Right cardiac atrium (tissue), 5 donors: Measurements from ENCODE around the gene CYB561. TPM values are rescaled to one million over a fixed set of nuclear protein-coding genes. Genes with fewer than 3 reads are reported as not detected.

ENCODE experiments used
- ATAC-seq, 2 donors: fragments of 200-7000 bp; cut with Tn5 transposase; one replicate each; pipeline versions ENCODE4 v1.8.0 to v1.9.1; 2020; ENCODE audit warnings: moderate library complexity in 2 of 2, mild to moderate bottlenecking in 1 of 2
- DNase-seq, 3 donors: peaks; one replicate each; pipeline ENCODE4 v3.0.0-alpha.2; 2020
- H3K27ac ChIP-seq: one replicate; pipeline ENCODE4 v1.5.1; 2013; ENCODE audit warnings: mild to moderate bottlenecking, low read length, control low read depth, moderate library complexity
- H3K27me3 ChIP-seq: one replicate; pipeline ENCODE4 v1.6.1; 2013; ENCODE audit not compliant: control insufficient read depth, insufficient read depth
- H3K4me1 ChIP-seq: one replicate; pipeline ENCODE4 v1.6.1; 2013; ENCODE audit warnings: low read length; ENCODE audit not compliant: control insufficient read depth, insufficient read depth
- H3K4me3 ChIP-seq: one replicate; pipeline ENCODE4 v1.5.1; 2013; ENCODE audit warnings: low read length, control low read depth
- H3K9me3 ChIP-seq: one replicate; pipeline ENCODE4 v1.6.1; 2013; ENCODE audit warnings: low read length; ENCODE audit not compliant: control insufficient read depth
- WGBS: extraction: QIAGEN DNeasy Blood & Tissue Kit; methylation state at CpG from one replicate; pipeline ENCODE4 v1.1.7; 2013; 5-methylcytosine and 5-hydroxymethylcytosine counted together
- intact Hi-C, 4 donors: fragments of 100-400 bp; cut with DNase I; formaldehyde crosslinking; loops; one replicate each; pipeline versions ENCODE4 v1.11.0 to v1.14.0; 2022 to 2023
- polyA plus RNA-seq: library from polyadenylated mRNA; stranded (reverse); fragments of 200-250 nt; gene quantifications from one replicate; pipeline ENCODE4 v1.2.3, GENCODE V29; 2013
- total RNA-seq, 4 donors: library from RNA; stranded (reverse); fragmentation: NEBNext Ultra II Directional; extraction: Animal tissue kit (Norgen Biotek cat#: 25700); gene quantifications; one replicate each; pipeline ENCODE4 v1.2.1, GENCODE V29; 2021
- donor health status: healthy with polysubstance abuse.
- donor health status: DM: no; HTN: yes; CAD: no.
- donor health status: DM: no; HTN: no; CAD: no.
- donor health status: DM: no; HTN: yes; CAD: no; lungs with severe emphysema.
- donor health status: DM: yes; HTN: yes; CAD: no.

CYB561 gene
- total and polyA plus RNA-seq, 5 donors = 19.2 to 26.5 (median 22.3) TPM

- Histone ChIP-seq H3K4me3 (no peak overlapping the region), H3K27me3 (no peaks in the 10 kb centered on the region), H3K4me1 (peaks cover 9% of the 10 kb centered on the region), H3K27ac (peak overlapping the region; percentile 78), H3K9me3 (no peaks in the 10 kb centered on the region)
- intact Hi-C loops = loop anchor here in 1 of 4 donors (5.0 kb wide), 1 partner anchor 36 kb away; the partner anchor contains the start of gene ACE
- WGBS = 72% methylated on average over 16 of the region's 16 CpGs
- DNase-seq = no peak
- no peak for ATAC-seq
Measured at GRCh38 chr17:63440770-63441335, 5.3 kb downstream of the CYB561 start.

- DNase-seq = peak in 2 of 3 donors; percentile 34 to 62
- H3K27ac ChIP-seq = peak overlapping the region; percentile 78
Measured at GRCh38 chr17:63440127-63440769, 5.9 kb downstream of the CYB561 start.

GRCh38 chr17:63439687-63440086 lies 6.4 kb downstream of the CYB561 start:
- Histone ChIP-seq H3K4me3 (no peak overlapping the region), H3K4me1 (peaks cover 18% of the 10 kb centered on the region), H3K27ac (peak overlapping the region; percentile 78), H3K9me3 (no peaks in the 10 kb centered on the region), H3K27me3 (no peaks in the 10 kb centered on the region)
- no peak for ATAC-seq
- WGBS = 33% methylated on average over 8 of the region's 8 CpGs
- intact Hi-C loops = loop anchor here in 1 of 4 donors (5.0 kb wide), 1 partner anchor 38 kb away; the partner anchor contains the start of gene ACE
- peak in 1 of 3 donors; percentile 7 for DNase-seq

More at GRCh38 chr17:63440127-63440769, 5.9 kb downstream of the CYB561 start:
- 53% methylated on average over 22 of the region's 22 CpGs for WGBS
- Histone ChIP-seq H3K9me3 (no peaks in the 10 kb centered on the region), H3K4me3 (no peak overlapping the region), H3K4me1 (peaks cover 12% of the 10 kb centered on the region), H3K27me3 (no peaks in the 10 kb centered on the region)
- intact Hi-C loops = loop anchor here in 1 of 4 donors (5.0 kb wide), 1 partner anchor 37 kb away; the partner anchor contains the start of gene ACE
- ATAC-seq = peak; percentile 27 to 41

GRCh38 chr17:63438092-63439051 lies 7.7 kb downstream of the CYB561 start:
- Histone ChIP-seq H3K27ac (no peak overlapping the region), H3K4me3 (no peak overlapping the region), H3K27me3 (no peaks in the 10 kb centered on the region), H3K4me1 (peaks cover 27% of the 10 kb centered on the region), H3K9me3 (no peaks in the 10 kb centered on the region)
- WGBS = 63% methylated on average over 46 of the region's 46 CpGs
- ATAC-seq = no peak
- intact Hi-C loops = no loop called here
- DNase-seq = no peak

GRCh38 chr17:63437287-63438091 lies 8.6 kb downstream of the CYB561 start:
- ATAC-seq = no peak

GRCh38 chr17:63436523-63437110 lies 9.5 kb downstream of the CYB561 start:
- WGBS = 77% methylated on average over 17 of the region's 17 CpGs
- ATAC-seq (no peak), DNase-seq (no peak)
- intact Hi-C loops = no loop called here
- Histone ChIP-seq H3K9me3 (no peaks in the 10 kb centered on the region), H3K4me3 (no peak overlapping the region), H3K27ac (no peak overlapping the region), H3K4me1 (peaks cover 37% of the 10 kb centered on the region), H3K27me3 (no peaks in the 10 kb centered on the region)

More at GRCh38 chr17:63437287-63438091, 8.6 kb downstream of the CYB561 start:
- H3K4me3 ChIP-seq = no peak overlapping the region
- peaks cover 34% of the 10 kb centered on the region for H3K4me1 ChIP-seq
- intact Hi-C loops = no loop called here
- H3K27ac ChIP-seq = no peak overlapping the region
- no peaks in the 10 kb centered on the region for H3K9me3 ChIP-seq
- WGBS = 69% methylated on average over 55 of the region's 55 CpGs
- H3K27me3 ChIP-seq = no peaks in the 10 kb centered on the region
- DNase-seq = peak; percentile 49 to 74 (median 73)

GRCh38 chr17:63435681-63436522 lies 10.2 kb downstream of the CYB561 start:
- intact Hi-C loops = no loop called here
- H3K27me3 ChIP-seq = no peaks in the 10 kb centered on the region
- ATAC-seq (no peak), DNase-seq (peak in 1 of 3 donors; percentile 69)
- peak overlapping the region; percentile 38 for H3K27ac ChIP-seq
- no peak overlapping the region for H3K4me3 ChIP-seq
- peaks cover 37% of the 10 kb centered on the region for H3K4me1 ChIP-seq
- WGBS = 74% methylated on average over 29 of the region's 29 CpGs
- H3K9me3 ChIP-seq = no peaks in the 10 kb centered on the region

- ATAC-seq = peak; percentile 15 to 48
- 46% methylated on average over 25 of the region's 25 CpGs for WGBS
- Histone ChIP-seq H3K4me1 (peaks cover 34% of the 10 kb centered on the region), H3K27me3 (no peaks in the 10 kb centered on the region), H3K9me3 (no peaks in the 10 kb centered on the region), H3K27ac (peak overlapping the region; percentile 45), H3K4me3 (no peak overlapping the region)
- intact Hi-C loops = no loop called here
- peak; percentile 78 to 87 (median 81) for DNase-seq
Measured at GRCh38 chr17:63434951-63435571, 11.0 kb downstream of the CYB561 start.
